Calu3 (cell line): ENCODE measurements around the gene HDAC4. TPM values are rescaled to one million over a fixed set of nuclear protein-coding genes. Genes with fewer than 3 reads are reported as not detected.
"Not testable (repeated sequence)": the region's sequence is repeated elsewhere in the genome, so short reads cannot be mapped to it uniquely, and the experiment has no call there.

ENCODE experiments used
- BruUV-seq: library from RNA; stranded (reverse); fragments of 400-500 nt; replicated peaks from 2 replicates; lab custom pipeline; 2021; lab: Mats Ljungman, UMichigan
- CTCF ChIA-PET: fragments of 300-600 bp; sonication (Branson Sonifier 250); formaldehyde crosslinking; loops from one replicate; lab custom pipeline; 2022; ENCODE audit warnings: antibody characterized with exemption; lab: Charles Lee
- DNase-seq: peaks from one replicate; pipeline ENCODE4 v3.0.0; 2022
- H3K27ac Mint-ChIP-seq: one replicate; pipeline ENCODE4 v1.8.0; 2022; ENCODE audit warnings: mixed read lengths; ENCODE audit not compliant: unreplicated experiment
- H3K27me3 Mint-ChIP-seq: one replicate; pipeline ENCODE4 v1.8.0; 2022; ENCODE audit warnings: mixed read lengths; ENCODE audit not compliant: unreplicated experiment
- H3K36me3 Mint-ChIP-seq: one replicate; pipeline ENCODE4 v1.8.0; 2022; ENCODE audit warnings: mild to moderate bottlenecking, moderate library complexity, mixed read lengths; ENCODE audit not compliant: insufficient read depth, unreplicated experiment
- H3K4me1 Mint-ChIP-seq: one replicate; pipeline ENCODE4 v1.8.0; 2022; ENCODE audit warnings: mild to moderate bottlenecking, low read depth, mixed read lengths; ENCODE audit not compliant: unreplicated experiment
- H3K4me3 Mint-ChIP-seq: one replicate; pipeline ENCODE4 v1.8.0; 2022; ENCODE audit warnings: mild to moderate bottlenecking, low read depth, moderate library complexity, mixed read lengths; ENCODE audit not compliant: unreplicated experiment
- H3K9me3 Mint-ChIP-seq: one replicate; pipeline ENCODE4 v1.8.0; 2022; ENCODE audit warnings: low read depth, mixed read lengths; ENCODE audit not compliant: unreplicated experiment
- intact Hi-C: fragments of 100-400 bp; cut with micrococcal nuclease; formaldehyde crosslinking; loops from one replicate; pipeline ENCODE4 v1.10.0; 2022; ENCODE audit not compliant: unreplicated experiment
- total RNA-seq: library from RNA; stranded (reverse); gene quantifications from 2 replicates; pipeline ENCODE4 v1.2.3, GENCODE V29; 2022
- TF ChIP-seq, protein P1 (sequence below): fragments of 200-600 bp; IDR thresholded peaks from one replicate; pipeline ENCODE4 v1.8.0; 2022; ENCODE audit warnings: antibody characterized with exemption; ENCODE audit not compliant: unreplicated experiment

HDAC4 gene
- total RNA-seq, 1 experiment from 2014 or later = 39.6 TPM

DNA sequence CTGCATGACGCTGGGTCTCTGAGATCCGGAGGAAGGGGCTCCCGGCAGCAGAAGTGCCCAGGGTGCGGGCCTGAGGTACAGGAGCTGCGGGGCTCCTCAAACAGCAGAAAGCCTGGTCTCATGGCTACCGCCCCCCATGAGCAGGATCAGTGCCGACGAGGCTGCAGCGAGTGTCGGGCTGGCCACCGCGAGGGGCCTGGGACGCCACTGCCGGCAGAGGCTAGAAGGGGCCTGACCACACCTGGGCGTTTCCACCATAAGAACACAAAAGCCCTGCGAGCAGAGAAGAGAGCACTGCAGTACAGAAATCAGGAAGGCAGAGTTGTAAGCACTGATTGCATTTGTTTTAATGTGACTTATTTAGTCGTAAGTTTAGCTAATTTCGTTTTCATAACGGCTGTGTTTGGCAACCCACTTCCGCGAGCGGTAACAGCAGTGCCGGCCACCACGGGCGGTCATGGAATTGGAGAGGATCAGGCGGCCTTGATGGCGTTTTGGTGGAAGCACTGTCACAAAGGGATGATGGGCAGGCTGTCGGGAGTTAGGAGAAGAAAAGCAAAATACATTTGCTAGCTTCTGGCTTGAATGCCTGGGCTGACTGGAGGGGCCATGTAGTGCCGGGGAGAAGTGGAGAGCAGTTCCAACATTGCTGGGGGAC, 117.4 kb downstream of the HDAC4 start:
- DNase-seq = no peak
- no TSS peak for BruUV-seq
- H3K36me3 Mint-ChIP-seq = no peaks in the 10 kb centered on the region
- no peaks in the 10 kb centered on the region for H3K9me3 Mint-ChIP-seq
- CTCF ChIA-PET = no interaction called here
- H3K4me3 Mint-ChIP-seq = no peak overlapping the region
- intact Hi-C loops = no loop called here
- H3K27ac Mint-ChIP-seq = no peak overlapping the region
- TF ChIP-seq, protein P1, sequence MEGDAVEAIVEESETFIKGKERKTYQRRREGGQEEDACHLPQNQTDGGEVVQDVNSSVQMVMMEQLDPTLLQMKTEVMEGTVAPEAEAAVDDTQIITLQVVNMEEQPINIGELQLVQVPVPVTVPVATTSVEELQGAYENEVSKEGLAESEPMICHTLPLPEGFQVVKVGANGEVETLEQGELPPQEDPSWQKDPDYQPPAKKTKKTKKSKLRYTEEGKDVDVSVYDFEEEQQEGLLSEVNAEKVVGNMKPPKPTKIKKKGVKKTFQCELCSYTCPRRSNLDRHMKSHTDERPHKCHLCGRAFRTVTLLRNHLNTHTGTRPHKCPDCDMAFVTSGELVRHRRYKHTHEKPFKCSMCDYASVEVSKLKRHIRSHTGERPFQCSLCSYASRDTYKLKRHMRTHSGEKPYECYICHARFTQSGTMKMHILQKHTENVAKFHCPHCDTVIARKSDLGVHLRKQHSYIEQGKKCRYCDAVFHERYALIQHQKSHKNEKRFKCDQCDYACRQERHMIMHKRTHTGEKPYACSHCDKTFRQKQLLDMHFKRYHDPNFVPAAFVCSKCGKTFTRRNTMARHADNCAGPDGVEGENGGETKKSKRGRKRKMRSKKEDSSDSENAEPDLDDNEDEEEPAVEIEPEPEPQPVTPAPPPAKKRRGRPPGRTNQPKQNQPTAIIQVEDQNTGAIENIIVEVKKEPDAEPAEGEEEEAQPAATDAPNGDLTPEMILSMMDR = no peak
- H3K27me3 Mint-ChIP-seq = no peaks in the 10 kb centered on the region
- peaks cover 15% of the 10 kb centered on the region for H3K4me1 Mint-ChIP-seq

DNA sequence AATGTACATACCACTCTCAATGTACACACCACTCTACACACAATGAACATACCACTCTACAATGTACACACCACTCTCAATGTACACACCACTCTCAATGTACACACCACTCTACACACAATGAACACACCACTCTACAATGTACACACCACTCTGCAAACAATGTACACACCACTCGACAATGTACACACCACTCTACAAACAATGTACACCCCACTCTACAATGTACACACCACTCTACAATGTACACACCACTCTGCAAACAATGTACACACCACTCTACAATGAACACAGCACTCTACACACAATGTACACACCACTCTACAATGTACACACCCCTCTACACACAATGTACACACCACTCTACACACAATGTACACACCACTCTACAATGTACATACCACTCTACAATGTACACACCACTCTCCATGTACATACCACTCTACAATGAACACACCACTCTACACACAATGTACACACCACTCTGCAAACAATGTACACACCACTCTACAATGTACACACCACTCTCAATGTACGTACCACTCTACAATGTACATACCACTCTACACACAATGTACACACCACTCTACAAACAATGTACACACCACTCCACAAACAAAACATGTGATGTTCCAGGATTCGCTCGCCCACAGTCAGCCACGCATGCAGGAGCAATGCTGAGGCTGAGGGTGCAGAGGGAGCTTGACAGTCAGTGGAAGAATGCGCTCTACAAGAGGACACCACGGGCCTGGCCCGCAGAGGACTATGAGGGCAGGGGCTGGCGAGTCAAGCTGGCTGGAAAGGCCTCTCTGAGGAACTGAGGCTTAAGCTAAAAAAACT, 118.2 kb downstream of the HDAC4 start:
- no TSS peak for BruUV-seq
- DNase-seq = no peak

DNA sequence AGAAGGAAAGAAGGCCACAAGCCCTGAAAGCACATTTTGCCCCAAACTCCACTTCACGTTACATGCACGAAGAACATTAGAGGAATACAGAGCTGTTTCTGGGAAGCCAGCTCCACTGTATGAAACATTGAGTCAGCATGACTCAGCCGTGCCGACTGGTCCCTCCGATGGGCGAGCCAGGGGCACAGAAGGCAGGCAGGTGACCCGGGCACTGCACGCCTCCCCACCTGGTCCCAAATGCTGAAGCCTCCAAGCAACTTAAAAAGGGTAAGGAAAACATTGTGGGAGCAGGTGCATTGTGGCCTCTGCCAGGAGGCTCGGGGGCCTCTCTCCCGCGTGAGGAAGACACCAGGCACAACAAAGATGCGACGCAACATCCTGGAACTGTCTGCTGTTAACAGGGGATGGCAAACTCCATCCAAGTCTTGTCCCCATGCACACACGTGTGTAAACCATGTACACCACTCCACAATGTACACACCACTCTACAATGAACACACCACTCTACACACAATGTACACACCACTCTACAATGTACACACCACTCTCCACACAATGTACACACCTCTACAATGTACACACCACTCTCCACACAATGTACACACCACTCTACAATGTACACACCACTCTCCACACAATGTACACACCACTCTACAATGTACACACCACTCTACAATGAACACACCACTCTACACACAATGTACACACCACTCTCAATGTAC, 120.4 kb downstream of the HDAC4 start:
- H3K9me3 Mint-ChIP-seq, H3K4me1 Mint-ChIP-seq, H3K27ac Mint-ChIP-seq, H3K36me3 Mint-ChIP-seq, BruUV-seq, H3K4me3 Mint-ChIP-seq, intact Hi-C loops, H3K27me3 Mint-ChIP-seq: not testable (repeated sequence)
- peak; percentile 57 for DNase-seq
- CTCF ChIA-PET = interaction anchor here (0.6 kb wide), 1 partner anchor 11 kb away, joined by 3 read pairs; no protein-coding TSS in a partner anchor

More for the DNA sequence above, 118.2 kb downstream of the HDAC4 start:
- no peak overlapping the region for H3K4me3 Mint-ChIP-seq
- no peaks in the 10 kb centered on the region for H3K27me3 Mint-ChIP-seq
- H3K4me1 Mint-ChIP-seq = peaks cover 15% of the 10 kb centered on the region
- CTCF ChIA-PET = no interaction called here
- no peak overlapping the region for H3K27ac Mint-ChIP-seq
- TF ChIP-seq, protein P1 = no peak
- H3K9me3 Mint-ChIP-seq = no peaks in the 10 kb centered on the region
- no peaks in the 10 kb centered on the region for H3K36me3 Mint-ChIP-seq
- intact Hi-C loops = no loop called here

DNA sequence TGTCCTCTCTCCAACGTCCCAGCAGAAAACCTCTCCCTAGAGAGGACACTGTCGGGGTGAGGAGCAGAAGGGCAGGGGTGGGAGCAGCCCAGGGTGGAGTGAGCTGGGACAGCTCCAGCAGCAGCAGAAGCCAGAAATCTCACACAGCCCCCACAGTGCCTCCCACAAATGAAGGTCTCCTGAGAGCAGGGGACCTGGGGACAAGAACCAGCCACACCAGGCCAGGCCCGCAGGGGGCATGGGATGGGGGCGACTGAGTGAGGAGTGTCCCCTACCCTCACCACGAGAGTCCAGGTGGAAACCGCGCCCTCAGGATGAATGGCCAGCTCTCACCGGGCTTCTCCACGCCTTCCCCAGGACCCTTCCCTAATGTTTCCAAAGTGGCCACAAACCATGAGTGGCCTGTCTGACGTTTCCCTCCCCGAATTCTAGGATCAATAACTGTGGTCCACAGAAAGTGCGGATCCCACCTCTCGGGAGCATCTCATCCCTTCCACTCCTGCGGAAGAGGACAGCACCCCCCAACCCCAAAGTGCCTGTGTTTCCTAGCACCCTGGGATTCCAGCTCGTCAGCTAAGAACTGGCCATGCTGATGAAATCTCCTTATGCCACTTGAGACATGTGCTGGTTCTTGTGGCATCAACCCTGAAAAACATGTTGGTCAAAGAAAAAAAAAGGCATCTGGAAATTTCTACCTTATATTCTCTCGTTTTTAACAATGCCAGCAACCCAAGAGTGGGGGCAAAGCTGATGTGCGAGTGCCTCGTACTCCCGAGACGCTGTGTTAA, 121.1 kb downstream of the HDAC4 start:
- Mint-ChIP-seq H3K9me3 (no peaks in the 10 kb centered on the region), H3K27ac (no peak overlapping the region), H3K4me3 (no peak overlapping the region), H3K27me3 (no peaks in the 10 kb centered on the region), H3K4me1 (peaks cover 10% of the 10 kb centered on the region), H3K36me3 (peaks cover 10% of the 10 kb centered on the region)
- DNase-seq = no peak
- TF ChIP-seq, protein P1 = no peak
- CTCF ChIA-PET = interaction anchor here (0.6 kb wide), 1 partner anchor 12 kb away, joined by 3 read pairs; no protein-coding TSS in a partner anchor
- no TSS peak for BruUV-seq
- intact Hi-C loops = no loop called here
